Hepatocyte (in vitro differentiated cells): ENCODE results near the gene SLC25A28.

Experiments used
- CTCF ChIP-seq: fragments of 200-600 bp; sonication (generic); IDR thresholded peaks from 2 replicates; pipeline ENCODE4 v1.5.1; 2016; ENCODE audit warnings: antibody characterized with exemption, mild to moderate bottlenecking; ENCODE audit not compliant: poor library complexity
- EZH2 ChIP-seq: fragments of 200-600 bp; sonication (generic); IDR thresholded peaks from 2 replicates; pipeline ENCODE4 v1.6.1; 2016; ENCODE audit warnings: antibody characterized with exemption, mild to moderate bottlenecking, borderline replicate concordance

DNA sequence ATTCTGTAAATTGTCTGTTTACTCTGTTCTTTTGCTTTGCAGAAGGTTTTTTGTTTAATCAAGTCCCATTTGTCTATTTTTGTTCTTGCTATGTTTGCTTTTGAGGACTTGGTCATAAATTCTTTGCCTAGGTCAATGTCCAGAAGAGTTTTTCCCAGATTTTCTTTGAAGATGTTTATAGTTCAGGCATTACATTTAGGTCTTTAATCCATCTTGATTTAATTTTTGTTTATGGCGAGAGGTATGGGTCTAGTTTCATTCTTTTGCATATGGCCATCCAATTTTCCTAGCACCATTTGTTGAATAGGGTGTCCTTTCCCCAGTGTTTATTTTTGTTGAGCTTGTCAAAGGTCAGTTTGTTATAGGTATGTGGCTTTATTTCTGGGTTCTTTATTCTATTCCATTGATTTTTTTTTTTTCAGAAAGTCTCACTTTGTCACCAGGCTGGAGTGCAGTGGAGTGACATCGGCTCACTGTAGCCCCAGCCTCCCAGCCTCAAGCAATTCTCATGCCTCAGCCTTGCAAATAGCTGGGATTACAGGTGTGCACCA is 27.4 kb upstream of the SLC25A28 start:
- TF ChIP-seq CTCF (no peak), EZH2 (no peak)
